GM12872 (cell line): ENCODE measurements around the gene CDK5RAP2.

Source experiments
- CTCF ChIP-seq: IDR thresholded peaks from 3 replicates; pipeline ENCODE4 v1.5.1; 2011; ENCODE audit warnings: low read depth, mild to moderate bottlenecking, low read length, moderate library complexity; ENCODE audit not compliant: insufficient read depth

Gene CDK5RAP2

DNA sequence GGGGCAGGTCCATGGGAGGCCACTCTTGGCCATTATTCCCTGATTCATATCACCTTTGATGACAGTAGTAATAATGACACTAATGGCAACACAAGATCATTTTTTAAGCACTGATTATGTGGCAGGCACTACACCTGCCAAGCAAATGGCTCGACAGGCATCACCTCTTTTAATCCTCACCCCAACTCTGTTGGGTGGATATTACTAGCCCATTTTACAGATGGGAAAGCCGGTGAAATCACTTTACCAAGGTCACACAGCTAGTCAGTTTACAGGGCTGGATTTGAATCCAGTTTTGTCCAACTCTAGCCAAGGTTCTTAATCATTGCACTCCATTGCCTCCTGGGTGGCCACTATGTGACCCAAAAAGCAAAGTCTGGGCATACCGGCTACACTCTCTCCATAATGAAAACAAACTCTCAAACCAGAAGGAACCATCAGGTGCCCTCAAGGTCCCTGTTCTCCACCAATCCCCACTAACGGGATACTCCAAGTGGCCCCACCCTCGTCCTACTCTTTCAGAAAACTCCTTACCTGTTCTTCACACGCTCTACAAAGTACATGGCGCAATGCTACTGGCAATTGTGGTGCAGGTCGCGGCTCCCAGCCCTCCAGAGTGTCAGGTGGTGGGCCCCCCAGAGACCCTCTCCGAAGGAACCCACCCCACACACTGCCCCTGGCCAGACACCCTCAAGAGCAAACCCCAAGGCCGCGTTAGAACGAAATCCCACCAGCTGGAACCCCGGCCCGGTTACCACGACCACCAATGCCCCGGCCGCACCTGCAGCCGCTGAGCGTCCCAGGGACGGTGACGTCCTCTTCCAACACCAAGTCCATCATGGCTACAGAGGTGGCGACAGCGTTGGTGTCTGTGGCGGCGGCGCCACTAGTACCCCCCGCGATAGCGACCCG is 572 bp downstream of the CDK5RAP2 start:
- no peak for TF ChIP-seq CTCF

- TF ChIP-seq CTCF = no peak
These were observed 5.5 kb downstream of the CDK5RAP2 start for GRCh38 chr9:120574473-120574872.

DNA sequence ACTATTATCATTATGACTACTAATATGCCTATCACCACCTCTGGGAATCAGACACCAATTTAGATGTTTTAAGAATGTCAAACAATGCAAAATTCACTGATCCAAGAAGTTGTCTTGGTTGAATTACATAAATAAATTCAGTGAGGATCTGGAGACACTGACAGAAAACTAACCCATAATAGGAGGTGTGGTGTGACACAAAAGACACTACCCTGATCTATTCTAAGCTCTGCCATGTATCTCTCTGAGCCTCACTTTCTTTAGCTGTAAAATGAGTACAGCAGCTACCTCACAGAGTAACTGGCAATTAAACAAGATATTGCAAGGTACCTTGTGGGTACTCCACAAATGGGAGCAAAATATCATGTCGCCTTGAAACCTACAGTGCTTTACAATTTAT is 7.5 kb downstream of the CDK5RAP2 start:
- TF ChIP-seq CTCF = no peak

GRCh38 chr9:120571443-120572257 is 8.3 kb downstream of the CDK5RAP2 start:
- TF ChIP-seq CTCF = no peak

DNA sequence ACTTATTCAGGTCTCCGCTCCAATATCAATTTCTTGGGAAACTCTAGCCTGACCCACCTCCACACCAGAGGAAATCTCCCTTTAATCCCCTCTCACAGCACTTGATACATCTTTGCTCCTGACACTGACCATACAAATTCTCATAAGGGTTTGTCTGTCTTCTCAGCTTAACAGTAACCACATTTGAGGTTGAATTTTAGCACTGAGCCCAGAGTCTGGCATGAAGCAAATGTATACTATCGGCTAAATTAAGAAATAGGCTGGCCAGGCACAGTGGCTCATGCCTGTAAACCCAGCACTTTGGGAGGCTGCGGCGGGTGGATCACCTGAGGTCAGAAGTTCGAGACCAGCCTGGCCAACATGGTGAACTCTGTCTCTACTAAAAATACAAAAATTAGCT is 9.7 kb downstream of the CDK5RAP2 start:
- TF ChIP-seq CTCF = no peak

GRCh38 chr9:120569556-120569955 is 10.4 kb downstream of the CDK5RAP2 start:
- TF ChIP-seq CTCF = no peak

DNA sequence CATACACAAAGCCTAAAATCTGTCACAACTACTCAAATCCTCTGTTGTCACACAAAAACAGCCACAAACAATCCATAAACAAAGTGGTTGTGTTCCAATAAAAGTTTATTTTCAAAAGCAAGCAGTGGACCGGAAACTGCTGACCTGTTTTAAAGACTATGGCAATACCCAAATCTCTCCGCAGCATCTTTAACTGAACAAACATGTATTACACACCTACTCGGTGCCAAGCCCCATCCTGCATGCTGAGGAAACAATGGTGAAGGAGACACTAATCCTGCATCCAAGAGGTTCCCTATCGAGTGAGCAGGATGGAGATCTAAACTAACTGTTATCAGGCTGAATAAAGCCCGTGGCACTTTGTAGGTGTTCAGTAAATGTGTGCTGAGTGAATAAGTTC is 11.2 kb downstream of the CDK5RAP2 start:
- no peak for TF ChIP-seq CTCF
